Upper lobe of left lung (tissue), 6 donors: ENCODE measurements around the gene CEP295NL. TPM values are rescaled to one million over a fixed set of nuclear protein-coding genes. Genes with fewer than 3 reads are reported as not detected.
A peak's percentile ranks its signal among the peaks of the same experiment; 100 is the strongest.

ENCODE experiments used
- ATAC-seq, 2 donors: fragments of 200-7000 bp; cut with Tn5 transposase; one replicate each; pipeline ENCODE4 v1.9.1; 2022; ENCODE audit warnings: mild to moderate bottlenecking in 2 of 2, moderate library complexity in 2 of 2; ENCODE audit not compliant: low FRiP score in 2 of 2
- DNase-seq, 2 donors: peaks; one replicate each; pipeline ENCODE4 v3.0.0-alpha.2; 2019 to 2020
- H3K27ac ChIP-seq, 4 donors: fragments of 200-600 bp; sonication (generic); one replicate each; pipeline ENCODE4 v1.5.1; 2016 to 2019
- H3K27me3 ChIP-seq, 4 donors: fragments of 200-600 bp; sonication (generic); one replicate each; pipeline ENCODE4 v1.5.1; 2017 to 2019
- H3K36me3 ChIP-seq, 4 donors: fragments of 200-600 bp; sonication (generic); one replicate each; pipeline ENCODE4 v1.5.1; 2016 to 2019
- H3K4me1 ChIP-seq, 4 donors: fragments of 200-600 bp; sonication (generic); one replicate each; pipeline ENCODE4 v1.5.1; 2018 to 2019
- H3K4me3 ChIP-seq, 4 donors: fragments of 200-600 bp; sonication (generic); one replicate each; pipeline ENCODE4 v1.5.1; 2017 to 2019; ENCODE audit warnings: mild to moderate bottlenecking in 2 of 4, moderate library complexity in 1 of 4
- H3K9me3 ChIP-seq, 4 donors: fragments of 200-600 bp; sonication (generic); one replicate each; pipeline ENCODE4 v1.5.1; 2018 to 2019
- CTCF ChIP-seq, 6 experiments: fragments of 450-650 bp in 4 of 6; fragments of 200-600 bp in 2 of 6; sonication (generic) in 2 of 6; IDR thresholded peaks; one replicate each; pipeline ENCODE4 v1.5.1; 2016 to 2019; ENCODE audit warnings: antibody characterized with exemption in 6 of 6
- EP300 ChIP-seq, 4 donors: sonication (generic); formaldehyde crosslinking; IDR thresholded peaks; one replicate each; pipeline ENCODE4 v1.5.1; 2017; ENCODE audit warnings: antibody characterized with exemption in 4 of 4, control low read depth in 2 of 4
- POLR2A ChIP-seq, 4 donors: fragments of 450-650 bp; IDR thresholded peaks; one replicate each; pipeline ENCODE4 v1.5.1; 2016 to 2017; ENCODE audit warnings: antibody characterized with exemption in 4 of 4, mild to moderate bottlenecking in 2 of 4
- POLR2AphosphoS5 ChIP-seq, 2 donors: sonication (generic); formaldehyde crosslinking; IDR thresholded peaks; one replicate each; pipeline ENCODE4 v1.5.1; 2017; ENCODE audit warnings: antibody characterized with exemption in 2 of 2
- WGBS, 2 donors: methylation state at CpG; one replicate each; pipeline ENCODE4 v1.1.5; 2017 to 2018; 5-methylcytosine and 5-hydroxymethylcytosine counted together
- total RNA-seq, 6 donors: library from RNA; depleted of rRNA in 4 of 6; stranded (reverse); fragments of >200 nt in 4 of 6; gene quantifications; one replicate each; pipeline versions ENCODE4 v1.1.0 to v1.2.1, GENCODE V29; 2016 to 2021
- donor health status: DM: no; HTN: no; CAD: no; lungs with moderate emphysema.
- donor health status: DM: no; HTN: yes; CAD: no; lungs with severe emphysema.

CEP295NL gene
- total RNA-seq, 6 donors from 2014 or later: 2.6 to 61.8 (median 4.2) TPM

GRCh38 chr17:78899361-78900260 is 3.4 kb downstream of the CEP295NL start:
- H3K9me3 ChIP-seq: no peaks in the 10 kb centered on the region
- H3K4me1 ChIP-seq: peaks cover 25 to 42% (median 36%) of the 10 kb centered on the region in 4 donors
- H3K27me3 ChIP-seq: no peaks in the 10 kb centered on the region
- peak overlapping the region in 3 of 4 donors; percentile 16 to 38 (median 28) for H3K27ac ChIP-seq
- TF ChIP-seq POLR2A (IDR thresholded peaks at IDR 0.05) (no peak), CTCF (IDR thresholded peaks at IDR 0.05) (peak in 1 of 6 experiments; percentile 32)
- WGBS, 2 donors: 61 to 67% methylated on average over 14 to 17 of the region's 18 CpGs
- DNase-seq: peak in 1 of 2 donors; percentile 46
- peak; percentile 19 to 87 for ATAC-seq
- H3K4me3 ChIP-seq: no peak overlapping the region
- peaks cover 0 to 7% (median 2%) of the 10 kb centered on the region in 4 donors for H3K36me3 ChIP-seq

DNA sequence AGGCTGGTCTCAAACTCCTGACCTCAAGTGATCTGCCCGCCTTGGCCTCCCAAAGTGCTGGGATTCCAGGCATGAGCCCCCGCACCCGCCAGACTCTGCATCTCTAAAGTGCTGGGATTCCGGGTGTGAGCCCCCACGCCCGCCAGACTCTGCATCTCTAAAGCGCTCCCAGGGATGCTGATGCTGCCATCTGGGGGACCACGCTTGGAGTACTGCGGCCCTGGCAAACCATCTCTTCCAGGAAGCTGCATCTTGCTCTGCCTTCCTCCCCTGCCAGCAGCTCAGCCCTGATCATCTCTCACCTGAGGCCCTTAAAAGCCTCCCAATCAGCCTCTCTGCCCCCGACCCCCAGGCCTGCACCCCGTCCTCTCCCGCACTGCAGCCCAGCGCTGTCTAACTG is 4.1 kb downstream of the CEP295NL start:
- ATAC-seq (no peak), DNase-seq (no peak)
- Histone ChIP-seq H3K9me3 (no peaks in the 10 kb centered on the region), H3K4me3 (no peak overlapping the region), H3K27me3 (no peaks in the 10 kb centered on the region), H3K27ac (peak overlapping the region in 3 of 4 donors; percentile 16 to 28 (median 28)), H3K4me1 (peaks cover 25 to 42% (median 36%) of the 10 kb centered on the region in 4 donors), H3K36me3 (peaks cover 0 to 7% (median 2%) of the 10 kb centered on the region in 4 donors)
- 91 to 95% methylated on average over 10 to 13 of the region's 13 CpGs for WGBS, 2 donors
- TF ChIP-seq CTCF (IDR thresholded peaks at IDR 0.05) (no peak), EP300 (IDR thresholded peaks at IDR 0.05) (no peak), POLR2AphosphoS5 (IDR thresholded peaks at IDR 0.05) (no peak), POLR2A (IDR thresholded peaks at IDR 0.05) (no peak)

- no peak for DNase-seq
- H3K4me1 ChIP-seq: peaks cover 25 to 42% (median 38%) of the 10 kb centered on the region in 4 donors
- ATAC-seq: no peak
- H3K9me3 ChIP-seq: no peaks in the 10 kb centered on the region
- no peaks in the 10 kb centered on the region for H3K27me3 ChIP-seq
- no peak overlapping the region for H3K4me3 ChIP-seq
- TF ChIP-seq CTCF (IDR thresholded peaks at IDR 0.05) (no peak), POLR2A (IDR thresholded peaks at IDR 0.05) (no peak), EP300 (IDR thresholded peaks at IDR 0.05) (no peak), POLR2AphosphoS5 (IDR thresholded peaks at IDR 0.05) (no peak)
- peaks cover 0 to 7% (median 2%) of the 10 kb centered on the region in 4 donors for H3K36me3 ChIP-seq
- WGBS, 2 donors: 74 to 81% methylated on average over 17 of the region's 17 CpGs
- peak overlapping the region in 3 of 4 donors; percentile 16 to 28 (median 19) for H3K27ac ChIP-seq
These were observed 4.7 kb downstream of the CEP295NL start for GRCh38 chr17:78898075-78898836.

DNA sequence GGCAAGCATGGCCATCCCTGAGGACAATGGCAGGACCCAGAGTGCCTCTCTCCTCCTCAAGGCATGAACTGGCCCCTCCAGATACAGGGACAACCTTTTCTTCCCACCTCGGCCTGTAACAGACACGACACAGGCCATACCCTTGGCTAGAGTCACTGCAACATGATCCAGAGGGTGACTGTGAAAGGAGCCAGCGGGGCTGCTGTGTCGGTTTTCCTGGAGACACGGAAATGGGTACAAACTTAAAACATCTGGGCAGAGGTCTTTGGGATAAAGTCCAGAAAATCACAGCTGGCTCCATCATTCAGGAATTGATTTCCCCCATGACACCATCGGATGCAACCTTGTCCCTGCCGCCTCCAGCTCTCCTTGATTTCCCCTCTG is 5.3 kb downstream of the CEP295NL start:
- H3K4me1 ChIP-seq: peaks cover 27 to 48% (median 43%) of the 10 kb centered on the region in 4 donors

More for the DNA sequence above, 5.3 kb downstream of the CEP295NL start:
- 81 to 87% methylated on average over 7 of the region's 7 CpGs for WGBS, 2 donors
- DNase-seq (no peak), ATAC-seq (no peak)
- Histone ChIP-seq H3K27ac (peak overlapping the region in 2 of 4 donors; percentile 26 to 61), H3K9me3 (no peaks in the 10 kb centered on the region), H3K27me3 (no peaks in the 10 kb centered on the region), H3K36me3 (peaks cover 0 to 7% (median 2%) of the 10 kb centered on the region in 4 donors), H3K4me3 (no peak overlapping the region)
- TF ChIP-seq POLR2A (IDR thresholded peaks at IDR 0.05): no peak
- TF ChIP-seq CTCF (IDR thresholded peaks at IDR 0.05): no peak
- no peak for TF ChIP-seq EP300 (IDR thresholded peaks at IDR 0.05)
- TF ChIP-seq POLR2AphosphoS5 (IDR thresholded peaks at IDR 0.05): peak in 1 of 2 donors; percentile 76
